HUES64 (cell line): ENCODE results near the gene TSEN34.

Experiments used
- H3K27ac ChIP-seq: 2 replicates; pipeline ENCODE4 v1.7.0; 2013; ENCODE audit warnings: low read depth, low read length, inconsistent platforms
- H3K27me3 ChIP-seq: 2 replicates; pipeline ENCODE4 v1.6.1; 2013; ENCODE audit warnings: mild to moderate bottlenecking, low read length; ENCODE audit not compliant: insufficient read depth
- H3K36me3 ChIP-seq: 2 replicates; pipeline ENCODE4 v1.6.1; 2013; ENCODE audit warnings: mild to moderate bottlenecking, low read length; ENCODE audit not compliant: insufficient read depth
- H3K4me1 ChIP-seq: 2 replicates; pipeline ENCODE4 v1.6.1; 2013; ENCODE audit warnings: mild to moderate bottlenecking, low read length, moderate library complexity; ENCODE audit not compliant: insufficient read depth
- H3K4me3 ChIP-seq: 2 replicates; pipeline ENCODE4 v1.5.1; 2013; ENCODE audit warnings: mild to moderate bottlenecking, low read length, moderate library complexity
- H3K9ac ChIP-seq: 2 replicates; pipeline ENCODE4 v1.6.1; 2013; ENCODE audit warnings: mild to moderate bottlenecking, low read depth, low read length
- H3K9me3 ChIP-seq: 2 replicates; pipeline ENCODE4 v1.6.1; 2013; ENCODE audit warnings: low read depth, low read length; ENCODE audit not compliant: insufficient read depth
- WGBS: fragments of 150-250, 120-280 bp; methylation state at CpG from one replicate; pipeline ENCODE4 v1.1.7; 2013; ENCODE audit warnings: missing lambda C conversion rate; 5-methylcytosine and 5-hydroxymethylcytosine counted together

Gene TSEN34

DNA sequence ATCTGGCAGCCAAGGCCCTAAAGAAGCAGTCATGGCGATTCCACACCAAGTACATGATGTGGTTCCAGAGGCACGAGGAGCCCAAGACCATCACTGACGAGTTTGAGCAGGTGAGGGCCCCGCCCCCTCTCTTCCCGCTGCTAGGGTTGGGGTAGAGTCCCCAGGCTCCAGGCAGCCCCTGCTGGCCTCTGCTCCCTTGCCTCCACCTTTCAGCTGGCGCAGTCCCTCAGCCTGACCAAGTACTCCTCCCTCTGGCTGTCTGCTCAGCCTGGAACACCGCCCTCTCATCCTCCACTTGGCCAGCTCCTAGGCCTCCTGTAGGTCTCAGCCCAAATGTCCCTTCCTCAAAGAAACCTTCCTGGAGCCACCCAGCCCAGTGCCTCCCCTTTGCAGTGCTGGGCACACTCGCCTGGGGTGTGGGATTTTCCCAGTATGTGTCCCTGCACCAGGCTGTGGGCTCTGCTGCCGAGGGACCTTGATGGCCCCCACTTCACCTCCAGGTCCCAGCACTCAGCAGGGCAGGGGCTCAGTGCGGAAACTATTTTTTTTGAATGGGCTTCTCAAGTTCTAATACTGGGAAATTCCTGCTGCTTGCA is 37.3 kb upstream of the TSEN34 start:
- 91% methylated on average over 10 of the region's 10 CpGs for WGBS
- H3K4me1 ChIP-seq, result peaks cover 5% of the 10 kb centered on the region; the same call in 1 of the 2 replicates
- no peaks in the 10 kb centered on the region for H3K27me3 ChIP-seq
- H3K27ac ChIP-seq, result no peak overlapping the region
- no peaks in the 10 kb centered on the region for H3K9me3 ChIP-seq
- H3K36me3 ChIP-seq, result peaks cover 80% of the 10 kb centered on the region
- no peak overlapping the region for H3K9ac ChIP-seq
- no peak overlapping the region for H3K4me3 ChIP-seq

DNA sequence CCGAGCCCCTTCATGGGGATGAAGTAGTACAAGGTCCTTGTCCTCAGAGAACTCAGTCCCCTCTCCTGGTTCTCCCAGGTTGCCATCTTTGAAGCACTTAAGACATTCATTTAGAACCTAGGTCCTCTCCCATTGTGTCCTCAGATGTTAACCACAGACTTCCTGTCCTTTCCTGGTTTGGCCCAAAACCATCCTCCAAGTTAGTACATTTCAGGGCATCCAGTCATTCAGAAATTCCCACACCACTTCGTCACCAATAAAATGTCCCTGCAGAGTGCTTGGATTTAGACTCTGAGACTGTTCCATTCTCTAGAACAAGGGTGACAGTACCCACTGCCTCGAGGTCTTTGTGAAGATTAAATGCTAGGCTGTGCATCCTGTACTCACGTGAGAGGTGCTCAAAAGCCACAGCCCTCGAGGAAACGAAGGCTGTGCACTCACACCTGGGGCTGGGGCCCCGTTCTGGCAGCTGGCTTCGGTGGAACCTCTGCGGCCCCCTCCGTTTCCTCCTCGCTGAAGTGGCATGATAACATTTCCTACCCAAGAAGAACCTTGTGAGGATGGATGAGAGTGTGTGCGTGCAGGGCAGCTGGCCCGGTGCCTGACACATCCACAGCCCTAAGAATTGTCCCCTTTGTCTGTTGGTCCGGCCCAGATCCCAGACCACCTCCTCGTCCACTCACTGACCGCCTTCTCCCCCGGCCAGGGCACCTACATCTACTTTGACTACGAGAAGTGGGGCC is 36.3 kb upstream of the TSEN34 start:
- Histone ChIP-seq H3K27me3 (no peaks in the 10 kb centered on the region), H3K9me3 (no peaks in the 10 kb centered on the region), H3K36me3 (peaks cover 71% of the 10 kb centered on the region), H3K9ac (no peak overlapping the region), H3K27ac (no peak overlapping the region), H3K4me3 (no peak overlapping the region), H3K4me1 (peaks cover 5% of the 10 kb centered on the region; the same call in 1 of the 2 replicates)
- 95% methylated on average over 18 of the region's 18 CpGs for WGBS

DNA sequence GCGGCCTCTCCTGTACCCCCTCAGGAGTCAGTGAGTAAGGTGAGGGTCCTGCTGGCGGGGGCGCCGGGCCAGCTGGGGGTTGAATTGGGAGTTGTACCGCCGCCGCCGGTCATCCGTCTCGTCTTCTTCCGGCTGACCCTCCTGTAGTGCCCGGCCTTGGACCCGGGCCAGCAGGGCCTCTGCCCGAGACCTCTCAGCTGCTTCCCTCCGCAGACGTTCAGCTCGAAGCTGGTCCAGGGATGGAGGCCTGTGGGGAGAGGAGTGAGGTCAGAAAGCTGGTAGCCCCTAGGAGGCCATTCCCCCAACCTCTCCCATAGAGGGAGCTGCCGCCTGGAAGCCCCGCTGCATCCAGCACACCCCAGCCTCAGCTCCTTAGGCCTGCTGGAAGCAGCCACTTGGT is 35.4 kb upstream of the TSEN34 start:
- no peak overlapping the region for H3K4me3 ChIP-seq
- 95% methylated on average over 18 of the region's 19 CpGs for WGBS
- H3K27ac ChIP-seq, result no peak overlapping the region
- H3K9ac ChIP-seq, result no peak overlapping the region
- peaks cover 7% of the 10 kb centered on the region; the same call in 1 of the 2 replicates for H3K4me1 ChIP-seq
- H3K36me3 ChIP-seq, result peaks cover 62% of the 10 kb centered on the region
- H3K9me3 ChIP-seq, result no peaks in the 10 kb centered on the region
- no peaks in the 10 kb centered on the region for H3K27me3 ChIP-seq

DNA sequence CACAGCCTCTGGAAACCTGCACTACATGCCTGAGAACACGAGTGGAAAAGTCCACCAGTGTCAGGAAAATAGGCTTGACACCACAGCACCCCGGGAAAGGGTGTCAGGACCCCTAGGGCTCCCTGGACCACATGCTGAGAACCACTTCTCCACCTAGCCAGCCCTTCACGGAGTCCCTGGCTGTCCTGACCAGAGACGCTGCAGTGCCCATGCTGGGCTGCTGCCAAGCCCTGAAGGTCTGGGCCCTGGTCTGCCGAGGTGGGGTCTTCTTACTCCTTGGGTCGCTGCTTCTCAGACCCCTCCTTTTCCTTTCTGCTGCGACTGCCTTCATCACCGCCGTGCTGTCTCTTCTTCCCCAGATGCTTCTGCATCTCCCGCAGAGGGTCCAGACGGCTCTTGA is 34.6 kb upstream of the TSEN34 start:
- Histone ChIP-seq H3K4me1 (peaks cover 11% of the 10 kb centered on the region; the same call in 1 of the 2 replicates), H3K36me3 (peaks cover 55% of the 10 kb centered on the region), H3K4me3 (no peak overlapping the region), H3K9ac (no peak overlapping the region), H3K27me3 (no peaks in the 10 kb centered on the region), H3K9me3 (no peaks in the 10 kb centered on the region), H3K27ac (no peak overlapping the region)
- WGBS, result 94% methylated on average over 11 of the region's 11 CpGs

DNA sequence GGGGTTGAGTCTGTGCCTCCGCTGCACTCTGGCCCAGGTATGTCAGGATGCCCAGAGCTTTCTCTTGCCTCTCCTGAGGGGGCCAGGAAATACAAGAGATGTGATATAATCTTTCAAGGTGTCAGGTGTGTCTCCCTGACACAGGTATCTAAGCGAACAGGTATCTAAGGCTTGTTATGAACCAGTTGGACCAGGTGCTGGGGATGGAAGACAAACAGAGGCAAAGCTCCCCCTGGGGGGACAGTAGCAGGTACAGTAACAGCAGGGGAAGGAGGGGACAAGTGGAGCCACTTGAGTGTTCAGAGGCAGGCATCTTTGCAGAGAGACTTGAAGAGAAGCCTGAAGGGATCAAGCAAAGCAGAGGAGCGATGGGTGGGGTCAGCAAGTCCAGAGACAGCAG is 34.2 kb upstream of the TSEN34 start:
- Histone ChIP-seq H3K27me3 (no peaks in the 10 kb centered on the region), H3K4me1 (peaks cover 11% of the 10 kb centered on the region; the same call in 1 of the 2 replicates), H3K9me3 (no peaks in the 10 kb centered on the region), H3K27ac (no peak overlapping the region), H3K9ac (no peak overlapping the region), H3K4me3 (no peak overlapping the region), H3K36me3 (peaks cover 50% of the 10 kb centered on the region)
- 94% methylated on average over 3 of the region's 3 CpGs for WGBS

DNA sequence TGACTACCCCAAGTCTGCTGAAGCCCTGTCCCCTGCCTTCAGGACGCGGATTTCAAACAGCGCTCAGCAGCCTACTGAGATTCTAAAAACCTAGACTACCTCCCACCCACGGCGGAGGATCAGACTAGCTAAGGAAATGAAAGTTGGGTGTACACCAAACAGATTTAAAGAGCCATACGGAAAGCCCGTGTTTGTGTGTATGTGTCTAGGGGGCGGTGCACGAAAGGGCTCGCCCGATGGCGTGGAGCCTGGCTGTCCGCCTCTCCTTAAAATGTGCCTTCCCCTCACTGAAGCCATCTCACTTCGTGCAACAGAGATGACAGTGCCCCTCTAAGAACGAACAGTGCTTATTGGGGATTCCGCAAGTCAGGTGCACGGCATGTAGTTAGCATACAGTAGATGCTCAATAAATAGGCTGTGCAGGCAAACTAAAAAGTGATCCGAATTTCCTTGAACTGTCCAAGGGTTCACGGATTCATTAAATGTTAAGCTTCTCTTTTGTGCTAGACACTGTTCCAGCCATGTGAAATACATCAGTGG is 32.2 kb upstream of the TSEN34 start:
- H3K27me3 ChIP-seq, result no peaks in the 10 kb centered on the region
- H3K4me1 ChIP-seq, result peaks cover 11% of the 10 kb centered on the region; the same call in 1 of the 2 replicates
- peaks cover 31% of the 10 kb centered on the region for H3K36me3 ChIP-seq
- peak overlapping the region; percentile 84 for H3K9ac ChIP-seq
- H3K27ac ChIP-seq, result peak overlapping the region; percentile 92; the same call in 1 of the 2 replicates
- no peaks in the 10 kb centered on the region for H3K9me3 ChIP-seq
- H3K4me3 ChIP-seq, result peak overlapping the region; percentile 78
- WGBS, result 27% methylated on average over 19 of the region's 19 CpGs

DNA sequence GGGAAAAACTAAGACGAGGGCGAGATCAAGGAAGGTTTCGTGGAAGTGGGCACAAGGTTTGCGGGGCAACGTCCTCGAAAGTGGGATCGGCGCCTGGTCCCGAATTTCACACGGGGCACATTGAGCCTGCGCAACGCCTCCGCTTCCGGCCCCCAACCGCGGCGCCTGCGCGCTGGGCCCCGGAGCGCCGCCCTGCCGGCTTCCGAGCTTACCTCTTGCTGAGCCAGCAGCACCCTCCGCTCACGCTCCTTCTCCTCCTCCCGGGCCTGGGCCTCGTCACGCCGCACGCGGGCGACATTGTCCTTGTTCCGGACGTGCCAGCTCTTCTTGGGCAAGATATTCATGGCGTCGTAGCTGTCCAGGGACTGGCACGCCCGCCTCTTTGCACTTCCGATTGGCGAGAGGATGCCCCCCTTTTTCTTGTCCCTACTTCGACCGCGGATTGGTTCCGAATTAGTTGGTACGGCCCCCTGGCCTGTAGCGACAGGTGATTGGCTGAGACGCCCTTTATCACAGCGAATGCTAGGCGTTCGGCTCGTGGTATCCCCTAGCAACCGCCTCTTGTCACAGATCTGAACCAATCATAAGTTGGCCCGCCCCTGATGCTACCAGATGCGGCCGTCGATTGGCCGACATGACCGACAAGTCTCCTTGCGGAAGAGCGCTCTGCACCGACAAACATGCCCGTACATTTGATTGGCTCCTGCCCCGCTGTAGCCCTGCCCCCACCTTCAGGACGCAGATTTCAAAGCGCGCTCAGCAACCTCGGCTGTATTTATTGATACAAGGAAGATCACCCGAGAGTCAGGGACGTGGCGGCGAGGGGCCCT is 31.5 kb upstream of the TSEN34 start, which contains the start of gene LENG1:
Gene LENG1 (minus strand): TSS at position 370 of the 830 bp plus-strand sequence. CDS start 26 bp downstream, at position 344.
- peaks cover 11% of the 10 kb centered on the region; the same call in 1 of the 2 replicates for H3K4me1 ChIP-seq
- H3K36me3 ChIP-seq, result peaks cover 24% of the 10 kb centered on the region
- under 1% methylated on average over 72 of the region's 72 CpGs for WGBS
- H3K4me3 ChIP-seq, result peak within 1 kb of the TSS; percentile 78
- peak within 1 kb of the TSS; percentile 92 for H3K27ac ChIP-seq
- peak within 1 kb of the TSS; percentile 84 for H3K9ac ChIP-seq
- H3K27me3 ChIP-seq, result no peaks in the 10 kb centered on the region
- no peaks in the 10 kb centered on the region for H3K9me3 ChIP-seq

DNA sequence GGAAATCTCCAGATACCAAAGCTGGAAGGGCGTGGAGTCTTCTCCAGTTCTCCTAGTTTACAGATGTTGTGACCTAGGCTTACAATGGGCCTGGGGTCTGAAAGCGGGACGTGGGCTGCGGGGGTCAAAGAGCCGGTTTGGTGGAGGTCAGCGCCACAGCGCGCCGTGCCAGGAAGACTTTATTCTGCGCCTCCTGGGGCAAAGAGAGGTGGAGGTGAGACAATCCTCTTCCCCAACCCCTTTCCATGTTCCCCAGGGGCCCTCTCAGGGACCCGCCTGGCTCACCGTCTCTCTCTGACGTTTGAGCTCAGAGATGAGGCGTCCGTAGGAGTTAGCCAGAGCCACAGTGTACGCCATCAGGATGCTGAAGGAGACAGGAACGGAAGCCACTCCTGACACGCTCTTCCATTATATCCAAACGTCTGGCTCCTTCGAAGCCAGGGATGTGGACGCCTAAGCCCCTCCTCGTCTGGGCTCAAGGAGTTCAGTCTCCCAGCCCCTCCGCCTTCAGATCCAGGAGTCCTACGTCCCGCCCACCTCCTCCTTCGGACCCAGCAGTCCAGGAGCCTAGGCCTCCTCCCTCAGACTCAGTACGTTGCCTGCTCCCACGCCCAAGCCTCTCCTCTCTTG is 30.8 kb upstream of the TSEN34 start:
- Histone ChIP-seq H3K36me3 (peaks cover 17% of the 10 kb centered on the region), H3K9ac (peak overlapping the region; percentile 79), H3K4me1 (peaks cover 11% of the 10 kb centered on the region; the same call in 1 of the 2 replicates), H3K27me3 (no peaks in the 10 kb centered on the region), H3K27ac (peak overlapping the region; percentile 76), H3K9me3 (no peaks in the 10 kb centered on the region), H3K4me3 (peak overlapping the region; percentile 78)
- WGBS, result 2% methylated on average over 28 of the region's 28 CpGs

DNA sequence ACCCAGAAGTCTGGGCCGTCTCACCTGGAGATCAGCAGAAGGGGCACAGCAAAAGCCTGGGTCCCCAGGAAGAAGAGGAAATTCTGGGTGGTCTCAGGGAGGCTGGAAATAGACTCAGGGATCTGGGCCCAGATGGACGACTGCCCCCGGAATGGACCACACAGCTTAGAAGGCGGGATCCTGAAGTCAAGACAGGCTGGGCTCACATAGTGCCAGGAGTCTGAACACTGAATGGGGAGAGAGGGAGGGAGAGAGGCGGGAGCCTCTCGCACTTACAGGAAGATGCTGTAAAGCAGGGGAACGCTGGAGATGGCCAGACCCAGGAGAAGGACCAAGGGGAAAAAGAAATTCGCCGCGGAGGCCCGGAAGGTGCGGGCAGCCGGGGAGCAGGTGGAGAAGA is 30.3 kb upstream of the TSEN34 start:
- Histone ChIP-seq H3K4me3 (peak overlapping the region; percentile 78), H3K9me3 (no peaks in the 10 kb centered on the region), H3K9ac (peak overlapping the region; percentile 79), H3K36me3 (peaks cover 16% of the 10 kb centered on the region), H3K27ac (no peak overlapping the region), H3K4me1 (peaks cover 11% of the 10 kb centered on the region; the same call in 1 of the 2 replicates), H3K27me3 (no peaks in the 10 kb centered on the region)
- WGBS, result 61% methylated on average over 13 of the region's 13 CpGs

DNA sequence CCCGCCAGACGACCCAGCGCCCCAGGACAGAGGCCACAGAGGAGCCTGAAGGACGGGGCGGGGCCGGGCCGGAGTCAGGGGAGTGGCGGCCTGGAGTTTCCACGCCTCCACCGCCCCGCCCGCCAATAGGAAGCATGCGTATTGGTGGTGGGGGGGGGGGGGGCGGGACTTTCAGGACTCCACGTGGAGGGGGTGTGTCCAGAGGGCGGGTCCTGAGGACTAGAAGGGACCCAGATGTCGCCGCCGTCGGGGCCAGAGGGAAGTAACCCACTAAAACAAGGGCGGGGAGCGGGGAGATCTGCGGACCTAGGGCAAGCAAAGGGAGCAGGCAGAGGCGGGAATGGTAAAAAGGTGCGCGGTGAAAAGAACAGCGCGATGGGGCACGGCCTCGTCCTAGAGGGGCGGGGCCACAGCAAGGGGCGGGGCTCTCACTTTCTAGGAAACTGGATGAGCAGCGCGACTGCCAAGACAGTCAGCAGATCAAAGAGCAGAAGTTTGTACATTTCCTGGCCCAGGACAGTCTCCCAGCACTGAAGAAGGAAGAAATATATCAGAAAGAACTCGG is 28.8 kb upstream of the TSEN34 start:
- Histone ChIP-seq H3K4me1 (peaks cover 11% of the 10 kb centered on the region; the same call in 1 of the 2 replicates), H3K4me3 (peak overlapping the region; percentile 63), H3K9me3 (no peaks in the 10 kb centered on the region), H3K36me3 (0 out of 2 replicates have a peak, but pooled peaks cover 2% of the 10 kb centered on the region), H3K27ac (no peak overlapping the region), H3K27me3 (no peaks in the 10 kb centered on the region), H3K9ac (no peak overlapping the region)
- 10% methylated on average over 34 of the region's 35 CpGs for WGBS
